Lower leg skin (tissue), 3 donors: Measurements from ENCODE around the gene SMCO4.
"Not testable (repeated sequence)": the region's sequence is repeated elsewhere in the genome, so short reads cannot be mapped to it uniquely, and the experiment has no call there.

ENCODE experiments used
- CTCF ChIP-seq, 3 donors: fragments of 450-650 bp; IDR thresholded peaks; one replicate each; pipeline ENCODE4 v1.5.1; 2016; ENCODE audit warnings: antibody characterized with exemption in 3 of 3, mild to moderate bottlenecking in 3 of 3, moderate library complexity in 2 of 3
- POLR2A ChIP-seq, 2 donors: fragments of 450-650 bp; IDR thresholded peaks; one replicate each; pipeline ENCODE4 v1.6.1; 2016 to 2017; ENCODE audit warnings: antibody characterized with exemption in 2 of 2, mild to moderate bottlenecking in 1 of 2, moderate library complexity in 1 of 2

GRCh38 chr11:93576870-93577269 is 33.7 kb upstream of the SMCO4 start:
- TF ChIP-seq CTCF, POLR2A (IDR thresholded peaks at IDR 0.05): not testable (repeated sequence)
